ENCODE measurements around the gene CPA4.

GRCh38 chr7:130361681-130362080 lies 68.7 kb downstream of the CPA4 start:
- TF ChIP-seq CTCF (IDR thresholded peaks at IDR 0.05; ENCODE audit: low read depth, low read length, poor library complexity, severe bottlenecking) (no peak), EZH2phosphoT487 (IDR thresholded peaks at IDR 0.05; ENCODE audit: borderline replicate concordance, low read length) (no peak)
